Pancreas (tissue), 10 donors: ENCODE results near the gene MMP2. TPM values are rescaled to one million over a fixed set of nuclear protein-coding genes. Genes with fewer than 3 reads are reported as not detected.

ENCODE experiments used
- ATAC-seq, 4 donors: fragments of 200-7000 bp; cut with Tn5 transposase; one replicate each; pipeline versions ENCODE4 v1.8.0 to v1.9.1; 2020; ENCODE audit warnings: mild to moderate bottlenecking in 4 of 4, moderate library complexity in 4 of 4
- DNase-seq, 6 donors: peaks; one replicate each; pipeline ENCODE4 v3.0.0-alpha.2; 2020
- FAIRE-seq: peaks from 2 replicates; lab custom pipeline; 2012; peaks lifted over from hg19 to GRCh38; lab: Jason Lieb, UNC
- H3K27ac ChIP-seq, 4 donors: fragments of 200-600 bp; sonication (generic); 1 replicate in 3 of 4; 2 replicates in 1 of 4; pipeline versions ENCODE4 v1.5.0 to v1.8.0; 2020
- H3K27me3 ChIP-seq, 4 donors: fragments of 200-600 bp; one replicate each; pipeline ENCODE4 v1.8.0; 2021
- H3K36me3 ChIP-seq, 3 donors: fragments of 200-600 bp; sonication (generic) in 1 of 3; one replicate each; pipeline versions ENCODE4 v1.5.0 to v1.8.0; 2020 to 2021
- H3K4me1 ChIP-seq, 3 donors: fragments of 200-600 bp; one replicate each; pipeline ENCODE4 v1.8.0; 2021
- H3K4me3 ChIP-seq, 4 donors: fragments of 200-600 bp; sonication (generic) in 2 of 4; one replicate each; pipeline versions ENCODE4 v1.5.0 to v1.8.0; 2020 to 2021
- H3K9me3 ChIP-seq, 4 donors: fragments of 200-600 bp; one replicate each; pipeline ENCODE4 v1.8.0; 2021
- WGBS, 2 donors: extraction: QIAGEN DNeasy Blood & Tissue Kit; methylation state at CpG; one replicate each; pipeline ENCODE4 v1.1.7; 2013; 5-methylcytosine and 5-hydroxymethylcytosine counted together
- intact Hi-C, 3 donors: fragments of 100-400 bp; cut with DNase I; formaldehyde crosslinking; loops; one replicate each; pipeline versions ENCODE4 v1.11.1 to v1.14.2; 2022
- polyA plus RNA-seq, 2 donors: library from polyadenylated mRNA; stranded (reverse); fragments of 200-250 nt; gene quantifications; one replicate each; pipeline ENCODE4 v1.2.3, GENCODE V29; 2013
- total RNA-seq, 6 donors: library from RNA; stranded (reverse); fragmentation: NEBNext Ultra II Directional in 4 of 6; extraction: Animal tissue kit (Norgen Biotek cat#: 25700) in 4 of 6; gene quantifications; one replicate each; pipeline versions ENCODE4 v1.2.1 to v1.2.4, GENCODE V29; 2021 to 2023
- TF ChIP-seq, protein P1 (sequence below), 4 donors: fragments of 200-600 bp; sonication (generic) in 3 of 4; IDR thresholded peaks; one replicate each; pipeline versions ENCODE4 v1.5.0 to v1.8.0; 2021; ENCODE audit warnings: antibody characterized with exemption in 4 of 4
- donor health status: healthy with polysubstance abuse.
- donor health status: DM: no; HTN: no; CAD: no; lungs with moderate emphysema.
- donor health status: DM: no; HTN: no; CAD: no.
- donor health status: control.
- donor health status: control.
- donor health status: Bipolar disorder and iron deficiency.
- donor health status: DM: yes; HTN: yes; CAD: no.
- donor health status: DM: no; HTN: no; CAD: no.
- donor health status: DM: no; HTN: no; CAD: no.
- donor health status: DM: yes; HTN: yes; CAD: no.

The MMP2 gene
- total and polyA plus RNA-seq, 8 donors, result 6.5 to 108 (median 13.2) TPM

DNA sequence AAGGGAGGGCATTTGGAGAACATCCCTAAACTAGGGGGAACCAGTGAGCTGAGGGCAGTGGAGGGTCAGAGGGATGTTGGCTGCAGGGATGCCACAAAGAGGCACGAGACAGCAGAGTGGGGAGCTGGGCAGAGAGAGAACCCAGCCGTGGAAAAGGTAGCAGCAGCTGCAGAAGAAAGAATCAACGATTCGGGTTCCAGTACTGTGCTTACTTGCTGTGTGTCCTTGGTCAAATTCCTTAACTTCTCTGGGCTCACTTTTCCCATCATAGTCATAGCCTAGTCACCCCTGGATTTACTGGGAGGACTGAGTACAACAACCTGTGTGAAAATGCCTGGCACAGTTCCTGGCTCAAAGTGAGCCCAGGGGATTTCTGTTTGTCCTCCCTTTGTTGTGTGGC, 12.8 kb upstream of the MMP2 start:
- Histone ChIP-seq H3K36me3 (no peaks in the 10 kb centered on the region), H3K4me3 (no peak overlapping the region), H3K27me3 (no peaks in the 10 kb centered on the region), H3K27ac (no peak overlapping the region), H3K4me1 (no peaks in the 10 kb centered on the region), H3K9me3 (no peaks in the 10 kb centered on the region)
- TF ChIP-seq, protein P1, sequence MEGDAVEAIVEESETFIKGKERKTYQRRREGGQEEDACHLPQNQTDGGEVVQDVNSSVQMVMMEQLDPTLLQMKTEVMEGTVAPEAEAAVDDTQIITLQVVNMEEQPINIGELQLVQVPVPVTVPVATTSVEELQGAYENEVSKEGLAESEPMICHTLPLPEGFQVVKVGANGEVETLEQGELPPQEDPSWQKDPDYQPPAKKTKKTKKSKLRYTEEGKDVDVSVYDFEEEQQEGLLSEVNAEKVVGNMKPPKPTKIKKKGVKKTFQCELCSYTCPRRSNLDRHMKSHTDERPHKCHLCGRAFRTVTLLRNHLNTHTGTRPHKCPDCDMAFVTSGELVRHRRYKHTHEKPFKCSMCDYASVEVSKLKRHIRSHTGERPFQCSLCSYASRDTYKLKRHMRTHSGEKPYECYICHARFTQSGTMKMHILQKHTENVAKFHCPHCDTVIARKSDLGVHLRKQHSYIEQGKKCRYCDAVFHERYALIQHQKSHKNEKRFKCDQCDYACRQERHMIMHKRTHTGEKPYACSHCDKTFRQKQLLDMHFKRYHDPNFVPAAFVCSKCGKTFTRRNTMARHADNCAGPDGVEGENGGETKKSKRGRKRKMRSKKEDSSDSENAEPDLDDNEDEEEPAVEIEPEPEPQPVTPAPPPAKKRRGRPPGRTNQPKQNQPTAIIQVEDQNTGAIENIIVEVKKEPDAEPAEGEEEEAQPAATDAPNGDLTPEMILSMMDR (IDR thresholded peaks at IDR 0.05), result no peak
- intact Hi-C loops, result loop anchor here (5.0 to 10.0 kb wide), 5 partner anchors 76 to 379 kb away; no protein-coding TSS in a partner anchor
- FAIRE-seq (no peak), ATAC-seq (no peak), DNase-seq (no peak)
- WGBS, 2 donors, result 82% methylated on average over 4 of the region's 4 CpGs

DNA sequence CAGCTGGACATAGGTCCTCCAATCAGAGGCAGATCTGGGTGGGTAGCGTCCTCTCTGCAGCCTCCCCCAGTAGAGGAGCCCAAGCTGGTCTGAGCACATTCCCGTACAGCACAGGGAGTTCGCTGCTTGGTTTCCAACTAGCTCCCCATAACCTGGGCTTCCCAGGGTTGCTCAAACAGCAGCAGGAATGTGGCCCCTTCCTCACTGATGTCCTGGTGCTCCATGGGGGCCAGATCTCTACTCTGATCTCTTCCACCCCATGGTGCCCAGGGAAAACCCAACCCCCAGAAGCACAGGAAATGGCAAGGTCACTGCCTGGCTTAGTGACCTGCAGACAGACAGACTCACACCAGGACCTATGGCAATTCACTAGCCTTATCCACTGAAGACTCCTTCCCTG, 11.1 kb upstream of the MMP2 start:
- Histone ChIP-seq H3K27me3 (no peaks in the 10 kb centered on the region), H3K27ac (no peak overlapping the region), H3K4me1 (no peaks in the 10 kb centered on the region), H3K36me3 (no peaks in the 10 kb centered on the region), H3K9me3 (no peaks in the 10 kb centered on the region), H3K4me3 (no peak overlapping the region)
- FAIRE-seq, result no peak
- intact Hi-C loops, result loop anchor here (5.0 to 10.0 kb wide), 5 partner anchors 74 to 377 kb away; no protein-coding TSS in a partner anchor
- DNase-seq, result no peak
- no peak for ATAC-seq
- 72 to 86% methylated on average over 3 of the region's 3 CpGs for WGBS, 2 donors
- TF ChIP-seq, protein P1 (IDR thresholded peaks at IDR 0.05), result no peak

DNA sequence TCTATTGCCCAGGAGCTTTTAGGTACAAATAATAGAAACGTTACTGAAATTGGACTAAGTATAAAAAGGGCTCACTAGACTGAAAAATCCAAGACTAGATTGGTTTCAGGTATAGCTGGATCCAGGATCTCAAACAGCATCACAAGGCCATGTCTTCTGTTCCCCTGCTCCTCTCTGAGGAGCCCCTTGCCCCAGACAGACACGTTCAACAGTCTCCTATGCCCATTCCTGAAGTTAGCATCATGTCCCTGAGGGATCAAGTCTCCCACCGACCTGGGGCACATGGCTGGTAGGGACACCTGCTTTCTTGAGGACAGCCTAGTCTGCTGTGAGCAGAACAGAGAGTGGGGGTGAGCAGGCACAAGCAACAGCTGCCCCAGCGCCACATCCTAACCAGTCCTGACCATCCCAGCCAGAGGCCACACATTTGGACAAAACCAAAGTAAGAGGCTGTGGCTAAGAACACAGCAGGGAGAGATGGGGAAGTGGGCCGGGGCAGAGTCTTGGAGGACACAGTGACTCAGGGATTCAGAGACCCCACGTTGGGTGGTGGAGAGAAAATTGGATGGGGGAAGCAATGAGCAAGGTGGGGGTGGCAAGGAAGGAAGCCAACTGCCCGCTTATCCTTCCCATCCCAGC, 10.5 kb upstream of the MMP2 start:
- ATAC-seq (no peak), DNase-seq (no peak), FAIRE-seq (no peak)
- Histone ChIP-seq H3K4me1 (no peaks in the 10 kb centered on the region), H3K27me3 (no peaks in the 10 kb centered on the region), H3K27ac (no peak overlapping the region), H3K9me3 (no peaks in the 10 kb centered on the region), H3K4me3 (no peak overlapping the region), H3K36me3 (no peaks in the 10 kb centered on the region)
- intact Hi-C loops, result loop anchor here (5.0 to 10.0 kb wide), 5 partner anchors 74 to 376 kb away; no protein-coding TSS in a partner anchor
- TF ChIP-seq, protein P1 (IDR thresholded peaks at IDR 0.05), result no peak
- 70 to 77% methylated on average over 7 of the region's 7 CpGs for WGBS, 2 donors

DNA sequence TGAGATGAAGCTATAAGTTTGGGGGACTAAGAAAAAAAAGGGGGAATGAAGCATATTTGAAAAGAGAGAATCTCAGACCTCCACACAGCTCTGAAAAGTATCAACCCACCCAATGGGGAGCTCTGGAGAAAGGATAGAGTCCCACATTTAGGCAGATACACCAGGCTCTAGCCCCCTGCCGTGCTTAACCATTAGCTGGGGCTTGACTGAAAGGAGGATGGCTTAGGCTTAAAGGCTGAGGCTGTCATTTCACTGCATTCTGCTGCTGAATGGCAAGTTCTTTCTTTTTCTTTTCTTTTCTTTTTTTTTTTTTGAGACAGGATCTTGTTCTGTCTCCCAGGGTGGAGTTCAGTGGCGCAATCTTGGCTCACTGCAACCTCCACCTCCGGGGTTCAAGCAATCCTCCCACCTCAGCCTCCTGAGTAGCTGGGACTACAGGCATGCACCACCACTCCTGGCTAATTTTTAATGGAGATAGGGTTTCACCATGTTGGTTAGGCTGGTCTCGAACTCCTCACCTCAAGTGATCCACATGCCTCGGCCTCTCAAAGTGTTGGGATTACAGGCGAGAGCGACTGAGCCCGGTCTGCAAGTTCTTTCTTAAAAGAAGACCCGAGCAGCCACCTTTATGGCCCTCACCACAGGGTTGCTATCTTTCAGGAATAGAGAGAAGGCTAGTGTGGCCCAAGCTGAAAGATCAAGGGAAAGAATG, 9.0 kb upstream of the MMP2 start:
- Histone ChIP-seq H3K27ac (peak overlapping the region in 2 of 4 donors; percentile 10 to 30), H3K4me1 (no peaks in the 10 kb centered on the region), H3K27me3 (no peaks in the 10 kb centered on the region), H3K4me3 (no peak overlapping the region), H3K36me3 (no peaks in the 10 kb centered on the region), H3K9me3 (no peaks in the 10 kb centered on the region)
- intact Hi-C loops, result loop anchor here (5.0 to 10.0 kb wide), 5 partner anchors 72 to 375 kb away; no protein-coding TSS in a partner anchor
- WGBS, 2 donors, result 85 to 88% methylated on average over 9 of the region's 9 CpGs
- FAIRE-seq (no peak), ATAC-seq (no peak), DNase-seq (no peak)
- TF ChIP-seq, protein P1 (IDR thresholded peaks at IDR 0.05), result no peak
